T47D (cell line): ENCODE results near the gene OSBPL10.

ENCODE experiments used
- DNase-seq, 2 experiments: peaks; one replicate each; pipeline versions ENCODE4 v3.0.0 to v3.0.0-alpha.2; 2011 to 2012; ENCODE audit warnings: low read depth in 1 of 2, low spot score in 1 of 2
- JUND ChIP-seq: IDR thresholded peaks from 2 replicates; pipeline ENCODE4 v1.6.1; 2012; ENCODE audit warnings: low read depth
- in situ Hi-C: cut with HindIII; loops from 2 replicates; pipeline ENCODE4 v1.10.0; 2016; ENCODE audit warnings: low sequenced_read_pairs, low pct_unique_long_range_greater_than_20kb

OSBPL10 gene

GRCh38 chr3:31671976-31672375 lies 309.1 kb downstream of the OSBPL10 start:
- TF ChIP-seq JUND = no peak
- DNase-seq = no peak
- in situ Hi-C loops = no loop called here

DNA sequence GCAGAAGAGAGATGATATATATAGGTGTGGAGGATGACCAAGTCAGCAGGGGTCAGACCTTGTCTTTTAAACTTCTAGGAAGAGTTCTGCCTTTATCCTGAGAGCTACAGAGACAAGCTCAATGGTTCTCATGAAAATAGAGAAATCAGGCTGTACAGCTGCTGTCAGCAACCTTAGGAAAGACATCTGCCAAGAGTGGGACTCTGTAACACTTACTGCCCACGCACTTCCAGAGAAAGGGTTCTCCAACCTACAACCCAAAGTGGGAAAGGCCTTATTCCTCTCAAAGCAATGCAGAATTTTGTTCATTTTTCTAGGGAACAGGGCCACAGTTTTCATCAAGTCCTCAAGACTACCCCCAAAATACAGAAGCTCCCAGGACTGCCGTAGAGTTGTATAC lies 309.6 kb downstream of the OSBPL10 start:
- in situ Hi-C loops = no loop called here
- no peak for TF ChIP-seq JUND
- DNase-seq = no peak

GRCh38 chr3:31670722-31671121 lies 310.3 kb downstream of the OSBPL10 start:
- in situ Hi-C loops = no loop called here
- no peak for DNase-seq
- no peak for TF ChIP-seq JUND

- TF ChIP-seq JUND = no peak
- no peak for DNase-seq
- in situ Hi-C loops = no loop called here
Measured at GRCh38 chr3:31670136-31670535, 310.9 kb downstream of the OSBPL10 start.

DNA sequence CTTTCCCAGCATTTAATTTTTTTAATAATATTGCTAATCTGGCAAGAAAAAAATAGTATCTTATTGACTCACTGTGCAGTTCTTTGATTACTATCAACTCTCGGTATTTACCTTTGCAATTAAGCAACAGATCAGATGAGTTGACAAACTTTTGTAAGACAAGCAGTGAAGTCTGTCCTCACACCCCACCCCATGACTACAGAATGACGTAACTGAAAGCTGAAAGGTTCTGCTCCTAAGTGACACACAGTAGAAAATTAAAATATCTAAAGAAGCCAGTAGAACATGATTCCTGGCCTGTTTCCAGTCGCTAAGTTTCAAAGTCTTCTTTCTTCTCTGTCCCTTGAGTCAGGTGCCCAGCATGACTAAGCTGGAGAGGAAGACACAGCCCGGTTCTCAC lies 312.8 kb downstream of the OSBPL10 start:
- in situ Hi-C loops = no loop called here
- no peak for DNase-seq
- TF ChIP-seq JUND = no peak

GRCh38 chr3:31667582-31667981 lies 313.5 kb downstream of the OSBPL10 start:
- no peak for DNase-seq
- in situ Hi-C loops = no loop called here

DNA sequence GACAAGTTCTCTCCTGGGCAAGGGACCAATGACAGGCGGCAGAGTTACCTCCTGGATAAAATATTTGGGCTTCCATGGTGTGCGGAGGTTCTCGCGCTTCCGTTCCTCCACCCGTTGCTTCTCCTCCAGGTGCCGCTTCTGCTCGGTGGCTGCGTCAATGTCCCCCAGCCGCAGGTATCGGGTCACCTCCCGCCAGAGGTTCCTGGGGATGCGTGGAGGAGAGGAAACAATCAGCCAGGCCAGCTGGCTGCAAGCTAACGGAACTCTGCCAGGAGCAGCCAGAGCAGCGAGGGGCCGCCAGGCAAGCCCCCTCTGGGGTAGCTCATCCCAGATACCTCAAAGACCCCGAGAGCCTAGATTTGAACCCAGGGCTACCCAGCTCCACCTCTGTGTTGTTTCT lies 317.0 kb downstream of the OSBPL10 start:
- no peak for DNase-seq
- in situ Hi-C loops = no loop called here
- TF ChIP-seq JUND = no peak

More at GRCh38 chr3:31667582-31667981, 313.5 kb downstream of the OSBPL10 start:
- no peak for TF ChIP-seq JUND

- in situ Hi-C loops = no loop called here
- TF ChIP-seq JUND = no peak
- no peak for DNase-seq
Measured at GRCh38 chr3:31661993-31662670, 318.9 kb downstream of the OSBPL10 start.

GRCh38 chr3:31661286-31661685 lies 319.8 kb downstream of the OSBPL10 start:
- DNase-seq = no peak
- in situ Hi-C loops = no loop called here
- TF ChIP-seq JUND = no peak

- TF ChIP-seq JUND = no peak
- DNase-seq = no peak
- in situ Hi-C loops = no loop called here
Measured at GRCh38 chr3:31659246-31659645, 321.8 kb downstream of the OSBPL10 start.

DNA sequence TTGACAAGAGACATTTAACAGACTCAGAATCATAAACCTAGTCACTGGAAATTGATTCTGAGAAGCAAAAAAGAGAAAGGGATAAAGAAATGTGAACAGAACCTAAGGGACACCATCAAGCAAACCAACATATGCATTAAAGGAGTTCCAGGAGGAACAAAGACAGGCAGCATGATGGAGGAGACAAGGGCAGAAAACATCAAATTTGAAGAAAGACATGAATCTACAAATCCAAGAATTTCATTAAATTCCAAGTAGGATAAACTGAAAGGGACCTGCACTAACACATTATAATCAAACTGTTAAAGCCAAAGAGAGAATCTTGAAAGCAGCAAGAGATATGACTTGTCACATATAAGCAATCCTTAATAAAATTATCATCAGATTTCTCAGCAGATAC lies 326.1 kb downstream of the OSBPL10 start:
- in situ Hi-C loops = no loop called here
- DNase-seq = no peak
- no peak for TF ChIP-seq JUND

DNA sequence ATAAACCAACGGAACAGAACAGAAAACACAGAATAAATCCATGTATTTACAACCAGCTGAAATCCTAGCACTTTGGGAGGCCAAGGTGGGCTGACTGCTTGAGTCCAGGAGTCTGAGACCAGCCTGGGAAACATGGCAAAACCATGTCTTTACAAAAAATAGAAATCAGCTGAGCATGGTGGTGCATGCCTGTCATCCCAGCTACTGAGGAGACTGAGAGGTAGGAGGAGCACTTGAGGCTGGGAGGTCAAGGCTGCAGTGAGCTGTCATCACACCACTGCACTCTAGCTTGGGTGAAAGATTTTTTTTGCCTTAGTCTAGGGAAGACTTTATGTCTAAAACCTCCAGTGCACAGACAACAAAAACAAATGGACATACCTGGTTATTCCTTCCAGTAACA lies 327.6 kb downstream of the OSBPL10 start:
- DNase-seq = no peak
- in situ Hi-C loops = no loop called here
- TF ChIP-seq JUND = no peak

DNA sequence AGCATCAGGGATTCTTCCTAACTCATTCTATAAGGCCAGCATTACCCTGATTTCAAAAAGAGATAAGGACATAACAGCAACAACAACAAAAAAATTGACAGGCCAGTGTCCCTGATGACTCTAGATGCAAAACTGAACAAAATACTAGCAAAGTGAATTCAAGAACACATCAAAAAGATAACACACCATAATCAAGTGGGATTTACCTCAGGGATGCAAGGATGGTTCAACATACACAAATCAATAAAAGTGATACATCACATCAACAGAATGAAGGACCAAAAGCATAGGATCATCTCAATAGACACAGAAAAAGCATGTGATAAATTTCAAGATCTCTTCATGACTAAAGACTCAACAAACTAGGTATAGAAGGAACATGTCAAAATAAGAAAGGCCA lies 328.8 kb downstream of the OSBPL10 start:
- no peak for TF ChIP-seq JUND
- no peak for DNase-seq
- in situ Hi-C loops = no loop called here

DNA sequence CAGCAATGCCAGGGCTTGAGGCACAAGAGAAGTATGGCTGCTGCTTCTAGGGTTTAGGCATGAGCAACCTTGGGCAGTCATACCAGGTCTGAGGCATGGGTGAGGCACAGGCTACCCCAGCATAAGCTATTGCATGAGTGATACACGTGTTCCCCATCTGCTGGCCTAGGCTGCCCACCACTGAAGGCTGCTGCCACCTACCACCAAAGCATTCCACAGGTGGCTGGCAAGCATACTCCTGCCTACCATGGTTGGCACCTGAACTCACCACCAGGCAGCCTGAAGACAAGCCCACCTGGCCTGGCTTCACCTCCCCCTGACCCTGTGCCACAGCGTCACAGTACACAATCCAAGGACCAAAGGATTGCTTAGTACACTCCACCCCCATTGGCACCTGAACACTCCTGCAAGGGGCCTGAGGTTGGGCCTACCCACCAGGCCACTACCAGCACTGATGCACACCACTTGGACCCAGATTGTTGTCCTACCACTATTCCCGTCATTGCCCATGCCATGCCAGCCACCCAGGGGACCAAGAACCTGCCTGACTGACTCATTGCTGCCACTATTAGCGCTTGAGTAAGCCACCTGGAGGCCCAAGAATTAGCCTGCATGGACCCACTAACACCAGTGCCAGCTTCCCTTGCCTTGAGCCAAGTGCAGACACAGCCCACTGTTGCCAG lies 332.6 kb downstream of the OSBPL10 start:
- in situ Hi-C loops = no loop called here
- TF ChIP-seq JUND = no peak
- no peak for DNase-seq
